AG10803 (cell line): ENCODE results near the gene ING2.
"Not testable (repeated sequence)": the region's sequence is repeated elsewhere in the genome, so short reads cannot be mapped to it uniquely, and the experiment has no call there.

Experiments
- DNase-seq: peaks from one replicate; pipeline ENCODE4 v3.0.0; 2010; ENCODE audit warnings: low read depth
- H3K4me3 ChIP-seq: 2 replicates; pipeline ENCODE4 v1.5.1; 2011; ENCODE audit warnings: mild to moderate bottlenecking, low read length, control low read depth
- TF ChIP-seq, protein P1 (sequence below): conservative IDR thresholded peaks from 2 replicates; pipeline ENCODE4 v1.5.1; 2011; ENCODE audit warnings: mild to moderate bottlenecking, low read length, control low read depth, inconsistent platforms

The ING2 gene

DNA sequence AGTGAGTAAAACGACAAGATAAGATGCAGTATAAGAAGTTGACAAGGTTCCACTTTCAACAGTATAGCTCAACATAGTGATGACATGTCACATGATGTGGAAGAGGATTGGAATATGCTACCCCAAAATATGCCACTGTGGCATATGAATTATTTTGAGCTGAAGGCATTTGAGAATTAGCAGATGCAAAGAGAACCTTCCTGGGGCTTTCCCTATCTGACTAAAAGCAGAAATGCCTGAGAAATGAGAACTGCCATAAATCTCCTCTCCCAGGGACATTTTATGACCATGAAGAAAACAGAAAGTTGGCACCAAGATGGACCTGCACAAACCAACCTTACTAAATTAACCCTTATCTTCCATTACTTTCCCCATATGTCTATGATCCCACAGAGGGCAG lies 35.6 kb upstream of the ING2 start:
- no peak for DNase-seq
- TF ChIP-seq, protein P1, sequence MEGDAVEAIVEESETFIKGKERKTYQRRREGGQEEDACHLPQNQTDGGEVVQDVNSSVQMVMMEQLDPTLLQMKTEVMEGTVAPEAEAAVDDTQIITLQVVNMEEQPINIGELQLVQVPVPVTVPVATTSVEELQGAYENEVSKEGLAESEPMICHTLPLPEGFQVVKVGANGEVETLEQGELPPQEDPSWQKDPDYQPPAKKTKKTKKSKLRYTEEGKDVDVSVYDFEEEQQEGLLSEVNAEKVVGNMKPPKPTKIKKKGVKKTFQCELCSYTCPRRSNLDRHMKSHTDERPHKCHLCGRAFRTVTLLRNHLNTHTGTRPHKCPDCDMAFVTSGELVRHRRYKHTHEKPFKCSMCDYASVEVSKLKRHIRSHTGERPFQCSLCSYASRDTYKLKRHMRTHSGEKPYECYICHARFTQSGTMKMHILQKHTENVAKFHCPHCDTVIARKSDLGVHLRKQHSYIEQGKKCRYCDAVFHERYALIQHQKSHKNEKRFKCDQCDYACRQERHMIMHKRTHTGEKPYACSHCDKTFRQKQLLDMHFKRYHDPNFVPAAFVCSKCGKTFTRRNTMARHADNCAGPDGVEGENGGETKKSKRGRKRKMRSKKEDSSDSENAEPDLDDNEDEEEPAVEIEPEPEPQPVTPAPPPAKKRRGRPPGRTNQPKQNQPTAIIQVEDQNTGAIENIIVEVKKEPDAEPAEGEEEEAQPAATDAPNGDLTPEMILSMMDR = no peak
- no peak overlapping the region for H3K4me3 ChIP-seq

DNA sequence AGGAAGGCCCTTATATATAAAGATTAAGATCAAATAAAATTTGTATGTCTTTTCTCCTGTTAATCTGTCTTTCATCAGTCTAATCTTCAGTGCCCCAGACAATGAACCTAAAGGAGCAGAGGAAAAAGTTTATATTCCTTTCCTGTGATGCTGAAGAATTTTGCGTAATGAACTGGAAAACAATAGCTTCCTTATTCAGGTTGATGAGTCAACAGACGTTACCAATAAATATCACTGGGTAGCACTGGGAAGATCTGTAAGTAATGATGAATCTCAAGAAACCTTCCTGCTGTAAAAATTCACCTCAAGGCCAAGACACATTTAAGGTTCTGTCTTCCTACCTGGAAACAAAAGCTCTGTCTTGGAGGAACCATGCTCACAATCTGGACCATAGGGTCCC lies 34.9 kb upstream of the ING2 start:
- H3K4me3 ChIP-seq = no peak overlapping the region
- peak; percentile 17 for DNase-seq
- TF ChIP-seq, protein P1 = no peak

DNA sequence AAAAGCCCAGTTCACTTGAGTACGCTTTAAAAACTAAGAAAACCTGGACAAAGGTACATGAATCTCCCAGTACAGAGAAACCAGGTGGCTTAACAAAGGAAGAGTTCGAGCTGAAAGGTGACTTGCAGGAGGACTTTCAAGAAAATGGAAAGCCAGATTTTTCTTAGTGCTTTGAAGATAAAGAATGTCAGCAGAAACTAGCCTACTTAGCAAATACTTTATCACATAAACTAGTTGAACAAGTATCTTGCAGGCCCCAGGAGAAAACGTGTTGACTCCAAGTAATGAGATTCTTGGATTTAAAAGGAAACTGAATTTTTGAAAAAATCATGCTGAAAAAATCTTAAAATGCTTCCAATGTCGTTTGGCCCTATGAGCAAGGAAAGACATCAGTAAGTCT lies 34.0 kb upstream of the ING2 start:
- DNase-seq = no peak
- TF ChIP-seq, protein P1 = no peak
- H3K4me3 ChIP-seq = no peak overlapping the region

DNA sequence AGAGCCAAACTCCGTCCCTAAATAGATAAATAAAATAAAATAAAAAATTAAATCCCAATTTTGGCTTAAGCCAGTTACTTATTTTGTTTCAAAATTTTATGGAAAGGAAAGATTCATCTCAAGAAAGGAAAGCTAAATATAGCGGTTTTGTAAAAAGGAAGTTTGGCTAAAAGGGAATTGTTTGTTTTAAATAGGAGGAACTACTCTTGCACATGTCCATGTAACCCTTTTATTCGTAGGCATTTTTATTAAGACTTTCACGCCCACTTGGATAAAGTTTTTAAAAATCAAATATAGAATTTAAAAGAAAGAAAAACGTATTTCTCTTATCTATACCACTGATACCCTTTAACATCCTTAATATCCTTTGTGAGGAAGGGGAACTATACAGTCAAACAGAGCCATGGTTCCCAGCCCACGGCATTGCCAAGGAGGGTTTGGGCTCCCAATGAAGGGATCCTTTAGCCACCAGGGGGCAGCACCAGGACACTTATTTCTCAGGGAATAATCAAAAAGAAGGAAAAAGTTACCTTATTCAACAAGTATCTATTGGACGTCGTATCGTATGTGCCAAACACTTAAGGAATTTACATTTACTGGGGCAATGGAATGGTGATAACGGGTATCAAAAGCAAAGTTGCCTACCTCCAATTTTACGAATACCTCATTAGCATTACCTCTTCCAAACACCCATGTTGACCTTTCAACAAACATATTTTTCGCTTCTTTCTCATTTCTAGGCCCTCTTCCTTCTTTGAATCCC lies 32.7 kb upstream of the ING2 start:
- TF ChIP-seq, protein P1 = peak; percentile 86
- peak; percentile 60 for DNase-seq
- H3K4me3 ChIP-seq = no peak overlapping the region

DNA sequence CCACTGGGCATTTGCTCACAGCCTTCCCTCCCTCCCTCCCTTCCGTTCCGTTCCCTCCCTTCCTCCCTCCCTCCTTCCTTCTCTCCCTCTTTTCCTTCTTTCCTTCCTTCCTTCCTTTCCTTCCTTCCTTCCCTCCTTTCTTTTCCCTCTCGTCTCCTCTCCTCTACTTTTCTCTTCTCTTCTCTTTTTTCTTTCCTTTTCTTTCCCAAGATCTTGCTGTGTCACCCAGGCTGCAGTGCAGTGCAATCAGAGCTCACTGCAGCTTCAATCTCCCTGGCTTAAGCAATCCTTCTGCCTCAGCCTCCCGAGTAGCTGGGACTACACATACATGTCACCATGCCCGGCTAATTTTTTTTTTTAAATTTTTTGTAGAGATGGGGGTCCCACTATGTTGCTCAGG lies 26.7 kb upstream of the ING2 start:
- H3K4me3 ChIP-seq = peak overlapping the region; percentile 20; the same call in 1 of the 2 replicates
- DNase-seq = no peak
- TF ChIP-seq, protein P1 = no peak

DNA sequence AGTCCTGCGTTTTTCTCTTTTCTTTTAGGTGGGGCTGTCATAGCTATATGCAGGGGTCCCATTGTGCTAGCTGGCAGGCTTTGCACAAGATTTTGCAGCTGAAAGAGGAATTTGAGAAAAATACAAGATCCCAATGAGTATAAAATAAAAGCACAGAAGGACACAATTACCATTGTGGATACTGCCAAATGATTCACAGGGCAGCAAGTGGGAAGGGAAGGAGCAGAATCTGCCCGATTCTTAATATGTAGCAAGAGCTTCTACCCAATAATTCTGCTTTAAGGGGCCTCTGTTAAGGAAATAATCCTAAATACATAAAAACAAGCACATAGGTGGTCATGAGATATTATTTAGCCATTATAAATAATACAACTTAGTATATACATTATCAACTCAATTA lies 25.9 kb upstream of the ING2 start:
- TF ChIP-seq, protein P1 = no peak
- peak; percentile 32 for DNase-seq
- H3K4me3 ChIP-seq = no peak overlapping the region

DNA sequence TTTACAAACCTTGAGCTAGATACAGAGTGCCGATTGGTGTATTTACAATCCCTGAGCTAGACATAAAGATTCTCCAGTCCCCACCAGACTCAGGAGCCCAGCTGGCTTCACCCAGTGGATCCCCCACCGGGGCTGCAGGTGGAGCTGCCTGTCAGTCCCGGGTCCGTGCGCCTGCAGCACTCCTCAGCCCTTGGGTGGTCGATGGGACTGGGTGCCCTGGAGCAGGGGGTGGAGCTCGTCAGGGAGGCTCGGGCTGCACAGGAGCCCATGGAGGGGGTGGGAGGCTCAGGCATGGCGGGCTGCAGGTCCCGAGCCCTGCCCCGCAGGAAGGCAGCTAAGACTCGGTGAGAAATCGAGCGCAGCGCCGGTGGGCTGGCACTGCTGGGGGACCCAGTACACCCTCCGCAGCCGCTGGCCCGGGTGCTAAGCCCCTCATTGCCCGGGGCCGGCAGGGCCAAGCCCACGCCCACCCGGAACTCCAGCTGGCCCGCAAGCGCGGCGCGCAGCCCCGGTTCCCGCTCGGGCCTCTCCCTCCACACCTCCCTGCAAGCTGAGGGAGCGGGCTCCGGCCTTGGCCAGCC lies 22.3 kb upstream of the ING2 start:
- not testable (repeated sequence) for DNase-seq, H3K4me3 ChIP-seq
